Measurements from ENCODE around the gene UNC13C. TPM values are rescaled to one million over a fixed set of nuclear protein-coding genes. Genes with fewer than 3 reads are reported as not detected.

Gene UNC13C
- total RNA-seq, 2 donors from 2014 or later = 1.2 to 4.2 TPM

DNA sequence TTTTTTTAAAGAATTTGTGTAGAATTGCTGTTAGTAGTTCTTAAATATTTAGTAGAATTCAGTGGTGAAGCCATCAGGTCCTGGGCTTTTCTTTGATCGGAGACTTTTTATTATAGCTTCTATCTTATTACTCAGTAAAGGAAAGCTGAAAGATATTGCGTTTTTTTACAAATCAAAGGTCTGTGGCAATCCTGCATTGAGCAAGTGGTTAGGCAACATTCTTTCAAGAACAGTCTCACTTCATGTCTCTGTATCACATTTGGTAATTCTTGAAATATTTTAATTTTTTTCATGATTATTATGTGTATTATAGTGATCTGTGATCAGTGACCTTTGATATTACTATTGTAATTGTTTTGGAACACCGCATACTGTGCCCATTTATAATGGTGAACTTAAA lies 140.8 kb downstream of the UNC13C start:
- ATAC-seq (ENCODE audit: insufficient number of reproducible peaks, low FRiP score, low read depth) = no peak
- Histone ChIP-seq H3K27me3 (replicated peaks; ENCODE audit: insufficient read depth) (no peaks in the 10 kb centered on the region), H3K4me3 (no peak overlapping the region), H3K9me3 (no peaks in the 10 kb centered on the region), H3K36me3 (no peaks in the 10 kb centered on the region), H3K27ac (no peak overlapping the region), H3K4me1 (ENCODE audit: control insufficient read depth in 1 of 2, low read depth in 2 of 2) (no peaks in the 10 kb centered on the region)
- no peak for TF ChIP-seq CTCF (IDR thresholded peaks at IDR 0.05)
- no peak for DNase-seq (ENCODE audit: low spot score)

DNA sequence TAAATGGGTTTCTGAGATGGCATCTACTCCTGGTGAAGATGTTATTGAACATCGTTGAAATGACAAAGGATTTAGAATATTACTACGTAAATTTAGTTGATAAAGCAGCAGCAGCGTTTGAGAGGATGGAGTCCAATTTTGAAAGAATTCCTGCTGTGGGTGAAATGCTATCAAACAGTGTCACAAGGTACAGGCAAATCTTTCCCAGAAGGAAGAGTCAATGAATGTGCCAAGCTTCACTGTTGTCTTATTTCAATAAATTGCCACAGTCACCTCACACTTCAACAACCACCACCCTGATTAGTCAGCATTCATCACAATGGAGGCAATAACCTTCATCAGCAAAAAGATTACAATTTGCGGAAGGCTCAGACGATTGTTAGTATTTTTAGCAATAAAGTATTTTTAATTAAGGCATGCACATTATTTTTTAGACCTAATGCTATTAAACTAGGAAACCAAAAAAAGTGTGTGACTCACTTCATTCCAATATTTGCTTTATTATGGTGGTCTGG lies 142.8 kb downstream of the UNC13C start:
- Histone ChIP-seq H3K36me3 (no peaks in the 10 kb centered on the region), H3K4me1 (ENCODE audit: control insufficient read depth in 1 of 2, low read depth in 2 of 2) (peaks cover 0 to 6% of the 10 kb centered on the region in 2 donors), H3K27ac (no peak overlapping the region), H3K4me3 (no peak overlapping the region), H3K27me3 (replicated peaks; ENCODE audit: insufficient read depth) (no peaks in the 10 kb centered on the region), H3K9me3 (no peaks in the 10 kb centered on the region)
- DNase-seq (ENCODE audit: low spot score) (no peak), ATAC-seq (ENCODE audit: insufficient number of reproducible peaks, low FRiP score, low read depth) (no peak)
- TF ChIP-seq CTCF (IDR thresholded peaks at IDR 0.05) = no peak

DNA sequence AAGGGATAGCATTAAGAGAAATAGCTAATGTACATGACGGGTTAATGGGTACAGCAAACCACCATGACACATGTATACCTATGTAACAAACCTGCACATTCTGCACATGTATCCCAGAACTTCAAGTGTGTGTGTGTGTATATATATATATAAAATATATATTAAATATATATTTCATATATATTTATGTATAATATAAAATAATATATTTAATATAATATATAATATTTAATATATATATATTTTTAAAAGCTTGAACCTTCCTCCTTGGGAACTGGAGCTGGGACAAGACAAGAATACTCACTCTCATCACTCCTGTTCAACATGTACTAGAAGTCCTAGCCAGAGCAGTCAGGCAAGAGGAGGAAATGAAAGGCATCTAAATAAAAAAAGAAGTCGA lies 149.3 kb downstream of the UNC13C start:
- H3K36me3 ChIP-seq = no peaks in the 10 kb centered on the region
- H3K9me3 ChIP-seq = no peaks in the 10 kb centered on the region
- H3K27ac ChIP-seq = no peak overlapping the region
- H3K4me3 ChIP-seq = no peak overlapping the region
- TF ChIP-seq CTCF (IDR thresholded peaks at IDR 0.05) = no peak
- no peaks in the 10 kb centered on the region for H3K27me3 ChIP-seq (replicated peaks; ENCODE audit: insufficient read depth)
- ATAC-seq (ENCODE audit: insufficient number of reproducible peaks, low FRiP score, low read depth) (no peak), DNase-seq (ENCODE audit: low spot score) (no peak)
- H3K4me1 ChIP-seq (ENCODE audit: control insufficient read depth in 1 of 2, low read depth in 2 of 2) = peaks cover 0 to 6% of the 10 kb centered on the region in 2 donors

GRCh38 chr15:54131410-54131809 lies 153.2 kb downstream of the UNC13C start:
- H3K36me3 ChIP-seq = no peaks in the 10 kb centered on the region
- no peak overlapping the region for H3K4me3 ChIP-seq
- no peaks in the 10 kb centered on the region for H3K27me3 ChIP-seq (replicated peaks; ENCODE audit: insufficient read depth)
- H3K27ac ChIP-seq = no peak overlapping the region
- no peaks in the 10 kb centered on the region for H3K4me1 ChIP-seq (ENCODE audit: control insufficient read depth in 1 of 2, low read depth in 2 of 2)
- TF ChIP-seq CTCF (IDR thresholded peaks at IDR 0.05) = no peak
- ATAC-seq (ENCODE audit: insufficient number of reproducible peaks, low FRiP score, low read depth) = no peak
- DNase-seq (ENCODE audit: low spot score) = no peak
- H3K9me3 ChIP-seq = no peaks in the 10 kb centered on the region

DNA sequence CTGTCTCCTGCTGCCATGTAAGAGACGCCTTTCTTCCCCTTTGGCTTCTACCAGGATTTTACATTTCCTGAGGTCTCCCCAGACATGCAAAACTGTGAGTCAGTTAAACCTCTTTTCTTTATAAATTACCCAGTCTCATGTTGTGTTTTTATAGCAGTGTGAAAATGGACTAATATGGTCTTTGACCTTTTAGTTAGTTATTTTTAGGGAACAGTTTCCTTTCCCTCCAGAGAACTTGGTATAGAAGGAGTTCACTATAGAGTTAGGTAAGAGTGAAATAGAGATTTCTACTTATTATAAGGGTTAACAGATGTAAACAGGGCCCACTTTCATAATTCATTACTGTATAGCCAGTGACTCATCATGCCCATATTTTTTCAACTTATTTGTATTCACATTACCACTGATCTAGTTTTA lies 170.9 kb downstream of the UNC13C start:
- no peak overlapping the region for H3K4me3 ChIP-seq
- H3K27ac ChIP-seq = no peak overlapping the region
- no peak for ATAC-seq (ENCODE audit: insufficient number of reproducible peaks, low FRiP score, low read depth)
- no peaks in the 10 kb centered on the region for H3K9me3 ChIP-seq
- no peaks in the 10 kb centered on the region for H3K4me1 ChIP-seq (ENCODE audit: control insufficient read depth in 1 of 2, low read depth in 2 of 2)
- no peak for TF ChIP-seq CTCF (IDR thresholded peaks at IDR 0.05)
- no peaks in the 10 kb centered on the region for H3K36me3 ChIP-seq
- no peak for DNase-seq (ENCODE audit: low spot score)
- no peaks in the 10 kb centered on the region for H3K27me3 ChIP-seq (replicated peaks; ENCODE audit: insufficient read depth)

Measured in thoracic aorta (tissue), 2 donors.